ENCODE measurements around the gene PRRC2B. TPM values are rescaled to one million over a fixed set of nuclear protein-coding genes. Genes with fewer than 3 reads are reported as not detected.
A peak's percentile ranks its signal among the peaks of the same experiment; 100 is the strongest.
"Not testable (repeated sequence)": the region's sequence is repeated elsewhere in the genome, so short reads cannot be mapped to it uniquely, and the experiment has no call there.

PRRC2B gene
- total RNA-seq, 2 experiments from 2014 or later: 242 to 293 TPM

DNA sequence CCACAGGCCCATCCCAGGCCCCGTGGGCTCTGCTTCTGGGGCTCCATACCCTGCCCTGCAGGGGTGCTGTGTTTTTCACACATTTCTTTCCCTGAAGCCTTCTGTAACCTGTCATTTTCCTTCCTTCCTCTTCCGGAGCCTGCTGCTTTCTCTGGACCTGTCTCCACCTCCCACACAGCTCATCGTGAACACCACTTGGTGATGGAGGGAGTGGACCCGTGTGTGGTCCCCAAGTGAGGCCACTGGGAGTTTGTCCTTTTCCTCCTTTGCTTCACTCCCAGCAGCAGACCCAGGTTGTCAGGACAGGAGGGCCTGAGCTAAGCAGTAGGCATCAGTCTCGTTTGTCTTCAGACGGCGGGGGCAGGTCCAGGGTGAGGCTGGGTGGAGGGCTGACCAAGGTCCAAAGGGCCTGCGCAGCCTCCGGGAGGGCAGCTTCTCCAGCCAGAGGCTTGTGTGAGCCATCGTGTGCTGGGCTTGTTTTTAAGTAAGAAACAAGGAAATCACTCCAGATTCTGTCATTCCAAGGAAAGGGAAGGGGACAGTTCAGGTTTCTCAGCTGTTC is 103.0 kb downstream of the PRRC2B start:
- Mint-ChIP-seq H3K27ac (no peak overlapping the region), H3K27me3 (no peaks in the 10 kb centered on the region), H3K36me3 (peaks cover 55% of the 10 kb centered on the region), H3K9me3 (ENCODE audit: low read depth) (no peaks in the 10 kb centered on the region), H3K4me3 (no peak overlapping the region), H3K4me1 (peaks cover 40% of the 10 kb centered on the region)
- ATAC-seq: no peak
- no peak for DNase-seq
- CTCF ChIA-PET: interaction anchor here (1.1 kb wide), 1 partner anchor 244 kb away, joined by 4 read pairs; no protein-coding TSS in a partner anchor

DNA sequence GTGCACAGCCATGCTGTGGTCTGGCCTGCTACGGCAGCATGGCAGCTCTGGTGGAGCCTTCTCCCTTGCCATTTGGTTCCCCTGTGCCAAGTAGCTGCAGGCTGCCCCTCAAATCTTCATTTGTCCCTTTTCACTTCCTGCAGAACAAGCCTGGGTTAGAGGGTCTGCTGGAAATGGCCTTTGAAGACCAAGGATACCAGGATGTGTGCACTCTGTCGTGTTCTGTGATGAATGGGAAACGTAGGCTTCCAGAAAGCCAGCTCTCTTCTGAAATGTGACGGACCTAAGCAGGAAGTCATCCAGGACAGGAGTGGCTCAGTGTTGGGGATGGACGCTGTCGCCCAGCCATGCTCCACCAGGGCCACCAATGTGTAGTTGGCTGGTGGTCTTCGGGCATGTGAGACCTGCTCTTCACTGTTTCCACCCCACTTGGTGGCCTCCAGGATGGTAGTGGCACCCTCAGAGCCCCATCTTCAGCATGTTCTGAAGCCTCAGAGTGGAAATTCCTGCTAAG is 105.4 kb downstream of the PRRC2B start:
- H3K27me3 Mint-ChIP-seq: no peaks in the 10 kb centered on the region
- H3K36me3 Mint-ChIP-seq: peaks cover 34% of the 10 kb centered on the region
- H3K4me3 Mint-ChIP-seq: no peak overlapping the region
- H3K27ac Mint-ChIP-seq: peak overlapping the region; percentile 79
- ATAC-seq: no peak
- CTCF ChIA-PET: interaction anchor here (0.8 to 3.2 kb wide), 8 partner anchors 15 to 246 kb away, joined by 3 to 12 read pairs (median 4); partner anchors contain the start of gene RAPGEF1
- no peak for DNase-seq
- no peaks in the 10 kb centered on the region for H3K9me3 Mint-ChIP-seq (ENCODE audit: low read depth)
- peaks cover 58% of the 10 kb centered on the region for H3K4me1 Mint-ChIP-seq

DNA sequence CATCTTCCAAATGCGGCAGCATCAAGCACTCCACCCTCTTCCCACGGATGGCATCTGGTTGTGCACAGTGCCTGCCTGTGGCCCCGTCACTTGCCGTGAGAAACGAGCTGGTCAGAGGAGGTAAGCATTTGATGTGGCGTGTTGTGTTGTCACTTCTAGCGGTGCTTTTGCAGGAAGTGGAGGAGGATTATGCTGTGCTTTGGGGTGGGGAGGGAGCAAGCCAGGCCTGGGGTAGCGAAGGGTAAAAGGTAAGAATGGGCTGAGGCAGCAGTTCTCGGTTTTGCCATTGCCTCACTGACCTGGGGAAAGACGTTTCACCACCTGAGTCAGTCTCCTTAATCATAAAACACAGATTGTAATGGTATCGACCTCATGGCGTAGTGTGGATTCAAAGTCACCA is 106.5 kb downstream of the PRRC2B start:
- DNase-seq: peak; percentile 86
- peaks cover 65% of the 10 kb centered on the region for H3K4me1 Mint-ChIP-seq
- H3K9me3 Mint-ChIP-seq (ENCODE audit: low read depth): no peaks in the 10 kb centered on the region
- peak overlapping the region; percentile 86 for H3K27ac Mint-ChIP-seq
- CTCF ChIA-PET: interaction anchor here (0.8 to 3.2 kb wide), 15 partner anchors 8 to 254 kb away, joined by 3 to 12 read pairs (median 3); partner anchors contain the start of gene RAPGEF1
- H3K36me3 Mint-ChIP-seq: peaks cover 33% of the 10 kb centered on the region
- peak overlapping the region; percentile 59 for H3K4me3 Mint-ChIP-seq
- peak; percentile 43 for ATAC-seq
- no peaks in the 10 kb centered on the region for H3K27me3 Mint-ChIP-seq

DNA sequence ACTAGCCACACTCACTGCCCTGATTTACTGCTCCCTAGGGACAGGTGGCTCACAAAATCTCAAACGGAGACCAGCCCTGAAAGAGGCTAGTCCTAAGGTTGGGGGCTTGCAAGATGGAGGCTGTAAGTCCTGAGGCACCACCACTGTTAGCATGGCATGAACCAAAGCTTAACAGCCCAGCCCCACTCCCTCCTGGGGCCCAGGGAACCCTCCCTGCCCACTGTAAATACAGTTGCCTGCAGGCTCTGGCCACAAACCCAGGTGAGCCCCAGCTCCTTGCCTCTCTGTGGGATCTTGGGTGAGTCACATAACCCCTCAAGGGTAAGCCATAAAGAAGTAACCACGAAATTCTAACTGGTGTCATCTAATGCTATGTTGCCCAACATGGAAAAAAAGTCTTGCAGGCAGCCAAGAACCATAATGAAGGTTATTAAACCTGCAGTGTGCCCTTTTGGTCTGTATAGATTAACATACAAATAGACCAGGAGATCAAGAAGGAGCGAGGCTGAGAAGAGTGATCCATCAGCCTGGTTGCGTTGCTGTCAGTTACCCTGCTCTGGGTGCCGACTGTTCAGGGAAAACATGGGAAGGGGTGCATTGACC is 107.2 kb downstream of the PRRC2B start:
- H3K4me1 Mint-ChIP-seq: peaks cover 67% of the 10 kb centered on the region
- H3K27ac Mint-ChIP-seq: peak overlapping the region; percentile 86
- H3K4me3 Mint-ChIP-seq: peak overlapping the region; percentile 59
- ATAC-seq (peak; percentile 41), DNase-seq (peak; percentile 85)
- H3K9me3 Mint-ChIP-seq (ENCODE audit: low read depth): no peaks in the 10 kb centered on the region
- H3K27me3 Mint-ChIP-seq: no peaks in the 10 kb centered on the region
- CTCF ChIA-PET: interaction anchor here (0.8 to 3.2 kb wide), 13 partner anchors 9 to 254 kb away, joined by 3 to 12 read pairs (median 3); partner anchors contain the start of gene RAPGEF1
- peaks cover 30% of the 10 kb centered on the region for H3K36me3 Mint-ChIP-seq

DNA sequence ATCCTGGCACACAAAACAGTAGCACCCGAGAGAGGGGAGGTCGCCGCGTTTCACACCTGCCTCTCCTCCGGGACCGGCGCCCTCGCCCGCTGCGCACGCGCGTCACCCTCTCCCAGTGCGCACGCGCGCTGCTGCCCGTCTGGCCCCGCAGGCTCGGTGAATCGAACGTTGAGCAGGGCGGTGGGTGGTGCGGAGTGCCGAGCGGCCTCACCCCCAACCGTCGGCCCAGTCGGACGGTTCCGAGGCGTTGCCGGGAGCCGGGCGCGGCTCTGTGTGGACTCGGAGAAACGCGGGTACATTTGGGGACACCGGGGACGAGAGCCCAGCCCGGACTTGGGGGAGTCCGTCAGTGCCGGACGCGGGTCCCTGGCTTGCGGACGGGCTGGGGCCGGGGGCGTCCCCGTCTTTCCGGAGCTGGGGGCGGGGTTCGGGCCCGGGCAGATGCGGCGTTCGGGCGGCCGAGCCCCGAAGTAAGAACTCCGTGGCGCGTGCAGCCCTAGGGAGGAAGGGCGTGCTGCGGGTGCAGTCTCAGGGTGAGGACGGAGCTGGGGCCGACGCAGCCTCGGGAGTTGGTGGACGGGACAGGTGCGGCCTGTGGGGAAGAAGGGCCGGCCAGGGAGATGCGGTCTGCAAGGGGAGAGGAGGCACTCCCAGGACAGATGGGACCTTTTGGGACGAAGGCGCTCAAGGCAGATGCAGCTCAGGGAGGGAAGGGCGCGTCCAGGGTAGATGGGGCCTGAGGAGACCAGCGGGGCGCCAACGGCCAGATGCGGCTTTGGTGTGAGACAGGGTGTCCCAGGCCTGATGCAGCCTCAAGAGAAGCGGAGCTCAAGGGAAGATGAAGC is 109.1 kb downstream of the PRRC2B start, which contains the start of gene POMT1:
Gene POMT1, plus strand, starts transcription at position 138 of the 845 bp plus-strand sequence. CDS start 1,301 bp downstream, outside the sequence.
- CTCF ChIA-PET: interaction anchor here (0.6 to 2.4 kb wide), 16 partner anchors 9 to 817 kb away, joined by 3 to 10 read pairs (median 4); no protein-coding TSS in a partner anchor
- H3K4me1 Mint-ChIP-seq: peaks cover 62% of the 10 kb centered on the region

GRCh38 chr9:131503626-131504465 is 110.0 kb downstream of the PRRC2B start:
- Mint-ChIP-seq H3K4me1 (peaks cover 58% of the 10 kb centered on the region), H3K27ac (peak overlapping the region; percentile 84), H3K27me3 (no peaks in the 10 kb centered on the region), H3K4me3 (peak overlapping the region; percentile 87), H3K36me3 (peaks cover 19% of the 10 kb centered on the region), H3K9me3 (ENCODE audit: low read depth) (no peaks in the 10 kb centered on the region)
- CTCF ChIA-PET: interaction anchor here (0.6 to 2.4 kb wide), 16 partner anchors 8 to 818 kb away, joined by 3 to 10 read pairs (median 4); no protein-coding TSS in a partner anchor
- ATAC-seq (peak; percentile 50), DNase-seq (peak; percentile 92)

More for the DNA sequence above, 109.1 kb downstream of the PRRC2B start, which contains the start of gene POMT1:
- Mint-ChIP-seq H3K4me3 (peak within 1 kb of the TSS; percentile 87), H3K27ac (peak within 1 kb of the TSS; percentile 84), H3K36me3 (peaks cover 25% of the 10 kb centered on the region), H3K9me3 (ENCODE audit: low read depth) (no peaks in the 10 kb centered on the region), H3K27me3 (no peaks in the 10 kb centered on the region)
- DNase-seq (peak; percentile 91), ATAC-seq (peak; percentile 73)

GRCh38 chr9:131505012-131505411 is 111.1 kb downstream of the PRRC2B start:
- H3K4me1 Mint-ChIP-seq: peaks cover 47% of the 10 kb centered on the region
- DNase-seq (no peak), ATAC-seq (no peak)
- peaks cover 16% of the 10 kb centered on the region for H3K36me3 Mint-ChIP-seq
- CTCF ChIA-PET: interaction anchor here (2.4 kb wide), 1 partner anchor 80 kb away, joined by 7 read pairs; no protein-coding TSS in a partner anchor
- H3K27me3 Mint-ChIP-seq: no peaks in the 10 kb centered on the region
- no peaks in the 10 kb centered on the region for H3K9me3 Mint-ChIP-seq (ENCODE audit: low read depth)
- no peak overlapping the region for H3K4me3 Mint-ChIP-seq
- no peak overlapping the region for H3K27ac Mint-ChIP-seq

DNA sequence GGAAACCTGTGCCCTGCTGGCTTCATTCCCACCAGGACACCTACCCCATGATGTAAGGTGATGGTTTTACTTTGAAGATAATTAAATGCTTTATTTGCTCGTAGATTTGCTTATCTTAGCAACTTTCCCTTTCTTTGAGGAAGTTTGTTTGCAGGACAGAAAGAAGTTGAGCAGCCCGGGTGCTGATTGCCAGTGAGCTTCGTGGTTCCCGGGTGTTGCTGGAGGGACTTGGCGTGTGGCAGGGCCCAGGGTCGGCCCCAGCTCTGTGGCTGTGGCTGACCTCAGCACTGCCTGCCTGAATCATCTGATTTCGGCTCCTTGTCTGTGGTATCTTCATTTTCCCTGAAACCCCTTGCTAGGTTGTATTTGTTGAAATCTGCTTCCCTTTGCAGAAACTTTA is 117.5 kb downstream of the PRRC2B start:
- DNase-seq (no peak), ATAC-seq (no peak)
- no peaks in the 10 kb centered on the region for H3K27me3 Mint-ChIP-seq
- H3K27ac Mint-ChIP-seq: no peak overlapping the region
- peaks cover 26% of the 10 kb centered on the region for H3K36me3 Mint-ChIP-seq
- H3K4me1 Mint-ChIP-seq: no peaks in the 10 kb centered on the region
- CTCF ChIA-PET: interaction anchor here (1.1 kb wide), 1 partner anchor 8 kb away, joined by 3 read pairs; the partner anchor contains the start of gene POMT1
- no peak overlapping the region for H3K4me3 Mint-ChIP-seq
- H3K9me3 Mint-ChIP-seq (ENCODE audit: low read depth): no peaks in the 10 kb centered on the region

DNA sequence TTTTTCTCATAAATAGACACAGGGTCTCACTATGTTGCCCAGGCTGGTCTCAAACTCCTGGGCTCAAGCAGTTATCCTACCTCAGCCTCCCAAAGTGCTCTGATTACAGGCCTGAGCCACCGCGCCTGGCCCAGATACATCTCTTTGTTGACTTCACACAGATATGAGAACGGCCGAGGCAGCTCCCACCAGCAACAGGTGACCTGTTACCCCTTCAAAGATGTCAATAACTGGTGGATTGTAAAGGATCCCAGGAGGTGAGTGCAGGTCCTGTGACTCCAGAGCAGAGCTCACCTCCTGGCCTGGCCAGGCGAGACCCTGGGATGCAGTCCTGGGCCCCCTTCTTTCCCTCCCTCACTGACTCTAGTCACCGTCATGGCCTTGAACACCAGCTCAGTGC is 118.0 kb downstream of the PRRC2B start:
- Mint-ChIP-seq H3K36me3 (peaks cover 24% of the 10 kb centered on the region), H3K27me3 (no peaks in the 10 kb centered on the region), H3K4me3 (no peak overlapping the region), H3K9me3 (ENCODE audit: low read depth) (no peaks in the 10 kb centered on the region), H3K4me1 (no peaks in the 10 kb centered on the region), H3K27ac (no peak overlapping the region)
- DNase-seq (no peak), ATAC-seq (no peak)
- CTCF ChIA-PET: interaction anchor here (1.1 kb wide), 1 partner anchor 9 kb away, joined by 3 read pairs; the partner anchor contains the start of gene POMT1

DNA sequence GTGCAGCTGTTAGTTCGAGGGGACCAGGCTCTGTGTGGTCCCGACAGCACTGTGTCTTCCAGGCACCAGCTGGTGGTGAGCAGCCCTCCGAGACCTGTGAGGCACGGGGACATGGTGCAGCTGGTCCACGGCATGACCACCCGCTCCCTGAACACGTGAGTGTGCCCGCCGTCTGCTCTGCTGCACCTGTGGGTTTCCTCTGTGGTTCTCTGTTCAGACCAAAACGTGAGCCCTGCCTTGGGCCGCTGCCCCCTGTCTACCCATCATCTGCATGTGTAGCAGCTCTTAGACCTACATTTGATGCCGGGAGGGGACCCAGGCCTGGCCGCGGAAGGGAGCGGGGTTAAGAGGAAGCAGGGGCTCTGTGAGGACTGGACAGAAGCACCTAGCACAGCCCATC is 119.3 kb downstream of the PRRC2B start:
- no peak overlapping the region for H3K27ac Mint-ChIP-seq
- H3K36me3 Mint-ChIP-seq: peaks cover 26% of the 10 kb centered on the region
- no peaks in the 10 kb centered on the region for H3K4me1 Mint-ChIP-seq
- CTCF ChIA-PET: interaction anchor here (1.4 kb wide), 1 partner anchor 10 kb away, joined by 6 read pairs; no protein-coding TSS in a partner anchor
- ATAC-seq: no peak
- no peaks in the 10 kb centered on the region for H3K27me3 Mint-ChIP-seq
- H3K4me3 Mint-ChIP-seq: no peak overlapping the region
- no peaks in the 10 kb centered on the region for H3K9me3 Mint-ChIP-seq (ENCODE audit: low read depth)
- no peak for DNase-seq

DNA sequence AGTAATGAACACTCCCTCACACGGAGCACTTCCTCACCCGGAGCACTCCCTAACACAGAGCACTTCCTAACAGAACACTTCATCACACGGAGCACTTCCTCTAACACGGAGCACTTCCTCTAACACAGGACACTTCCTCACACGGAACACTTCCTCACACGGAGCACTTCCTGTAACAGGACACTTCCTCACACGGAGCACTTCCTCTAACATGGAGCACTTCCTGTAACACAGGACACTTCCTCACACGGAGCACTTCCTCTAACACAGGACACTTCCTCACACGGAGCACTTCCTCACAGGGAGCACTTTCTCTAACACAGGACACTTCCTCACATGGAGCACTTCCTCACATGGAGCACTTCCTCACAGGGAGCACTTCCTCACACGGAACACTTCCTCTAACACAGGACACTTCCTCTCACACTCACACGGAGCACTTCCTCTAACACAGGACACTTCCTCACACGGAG is 121.7 kb downstream of the PRRC2B start:
- H3K27me3 Mint-ChIP-seq; CTCF ChIA-PET; H3K4me1 Mint-ChIP-seq; H3K4me3 Mint-ChIP-seq; ATAC-seq; H3K27ac Mint-ChIP-seq; H3K9me3 Mint-ChIP-seq (ENCODE audit: low read depth); DNase-seq: not testable (repeated sequence)
- H3K36me3 Mint-ChIP-seq: peaks cover 27% of the 10 kb centered on the region

- CTCF ChIA-PET: no interaction called here
- DNase-seq (no peak), ATAC-seq (no peak)
- peaks cover 22% of the 10 kb centered on the region for H3K36me3 Mint-ChIP-seq
- H3K27ac Mint-ChIP-seq: no peak overlapping the region
- no peak overlapping the region for H3K4me3 Mint-ChIP-seq
- no peaks in the 10 kb centered on the region for H3K4me1 Mint-ChIP-seq
- no peaks in the 10 kb centered on the region for H3K27me3 Mint-ChIP-seq
- no peaks in the 10 kb centered on the region for H3K9me3 Mint-ChIP-seq (ENCODE audit: low read depth)
These were observed 122.2 kb downstream of the PRRC2B start for GRCh38 chr9:131516100-131516499.
